Measurements from ENCODE around the gene SLC22A2. TPM values are rescaled to one million over a fixed set of nuclear protein-coding genes. Genes with fewer than 3 reads are reported as not detected.
A peak's percentile ranks its signal among the peaks of the same experiment; 100 is the strongest.

The SLC22A2 gene
- total RNA-seq, 1 donor from 2014 or later, result not detected

DNA sequence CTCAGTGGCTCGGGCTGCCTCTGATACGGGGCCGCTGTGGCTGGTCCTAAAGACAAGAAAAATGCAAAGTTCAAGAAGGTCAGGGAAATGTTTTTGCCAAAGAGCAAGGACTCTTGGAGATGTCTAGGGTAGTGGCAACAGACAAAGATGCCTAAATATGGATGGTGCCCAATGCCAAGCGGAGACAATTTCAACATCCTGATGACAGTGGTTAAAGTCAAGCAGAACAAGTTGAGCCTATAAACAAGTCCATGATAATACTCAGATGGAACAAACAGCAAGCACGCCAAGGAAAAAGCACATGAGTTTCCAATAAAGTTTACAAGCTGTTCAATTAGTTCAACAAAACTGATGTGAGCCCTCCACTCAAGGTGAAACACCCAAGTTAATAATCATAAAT, 85.9 kb downstream of the SLC22A2 start:
- DNase-seq (ENCODE audit: low spot score), result no peak
- TF ChIP-seq, protein P1, sequence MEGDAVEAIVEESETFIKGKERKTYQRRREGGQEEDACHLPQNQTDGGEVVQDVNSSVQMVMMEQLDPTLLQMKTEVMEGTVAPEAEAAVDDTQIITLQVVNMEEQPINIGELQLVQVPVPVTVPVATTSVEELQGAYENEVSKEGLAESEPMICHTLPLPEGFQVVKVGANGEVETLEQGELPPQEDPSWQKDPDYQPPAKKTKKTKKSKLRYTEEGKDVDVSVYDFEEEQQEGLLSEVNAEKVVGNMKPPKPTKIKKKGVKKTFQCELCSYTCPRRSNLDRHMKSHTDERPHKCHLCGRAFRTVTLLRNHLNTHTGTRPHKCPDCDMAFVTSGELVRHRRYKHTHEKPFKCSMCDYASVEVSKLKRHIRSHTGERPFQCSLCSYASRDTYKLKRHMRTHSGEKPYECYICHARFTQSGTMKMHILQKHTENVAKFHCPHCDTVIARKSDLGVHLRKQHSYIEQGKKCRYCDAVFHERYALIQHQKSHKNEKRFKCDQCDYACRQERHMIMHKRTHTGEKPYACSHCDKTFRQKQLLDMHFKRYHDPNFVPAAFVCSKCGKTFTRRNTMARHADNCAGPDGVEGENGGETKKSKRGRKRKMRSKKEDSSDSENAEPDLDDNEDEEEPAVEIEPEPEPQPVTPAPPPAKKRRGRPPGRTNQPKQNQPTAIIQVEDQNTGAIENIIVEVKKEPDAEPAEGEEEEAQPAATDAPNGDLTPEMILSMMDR (IDR thresholded peaks at IDR 0.05), result no peak
- H3K4me3 Mint-ChIP-seq (ENCODE audit: unreplicated experiment), result no peak overlapping the region
- H3K27me3 Mint-ChIP-seq (ENCODE audit: low read depth), result peaks cover 3% of the 10 kb centered on the region
- no peak overlapping the region for H3K27ac Mint-ChIP-seq (ENCODE audit: unreplicated experiment)
- H3K9me3 Mint-ChIP-seq (ENCODE audit: low read depth), result no peaks in the 10 kb centered on the region
- no peaks in the 10 kb centered on the region for H3K36me3 Mint-ChIP-seq (ENCODE audit: low read depth)
- peaks cover 8% of the 10 kb centered on the region for H3K4me1 Mint-ChIP-seq (ENCODE audit: low read depth)

DNA sequence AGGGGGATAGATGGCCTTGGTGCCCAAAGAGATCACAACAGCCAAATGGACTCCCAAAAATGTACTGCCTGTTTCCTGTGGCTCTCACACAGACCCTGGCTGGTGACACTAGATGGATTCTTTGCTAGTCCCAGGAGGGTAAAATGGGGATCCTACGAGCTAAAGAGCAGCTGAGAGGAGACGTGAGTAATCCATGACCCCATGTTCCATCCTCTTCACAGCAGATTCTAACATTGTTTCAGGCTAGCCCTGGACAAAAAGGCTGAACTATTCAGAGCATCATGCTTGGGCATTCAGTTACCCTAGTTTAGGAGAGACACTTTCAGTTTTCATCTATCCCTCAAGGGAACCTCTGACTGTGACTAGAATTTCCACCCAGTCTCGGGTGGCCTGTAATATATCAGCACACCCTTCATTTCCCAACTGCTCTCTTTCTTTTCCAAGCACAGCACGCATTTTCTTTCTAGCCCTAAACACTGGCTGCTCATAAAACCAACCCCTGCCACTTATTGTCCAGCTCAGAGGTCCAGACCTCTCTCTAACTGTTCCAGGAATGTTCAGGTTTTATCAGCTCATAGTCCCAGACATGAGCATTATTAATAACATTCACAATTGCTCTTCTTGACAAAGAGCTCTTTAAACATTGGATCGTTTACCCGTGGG, 88.5 kb downstream of the SLC22A2 start:
- TF ChIP-seq, protein P1 (IDR thresholded peaks at IDR 0.05), result no peak
- H3K36me3 Mint-ChIP-seq (ENCODE audit: low read depth), result peaks cover 2% of the 10 kb centered on the region
- no peaks in the 10 kb centered on the region for H3K27me3 Mint-ChIP-seq (ENCODE audit: low read depth)
- DNase-seq (ENCODE audit: low spot score), result no peak
- peaks cover 8% of the 10 kb centered on the region for H3K4me1 Mint-ChIP-seq (ENCODE audit: low read depth)
- peaks cover 2% of the 10 kb centered on the region for H3K9me3 Mint-ChIP-seq (ENCODE audit: low read depth)
- no peak overlapping the region for H3K4me3 Mint-ChIP-seq (ENCODE audit: unreplicated experiment)
- no peak overlapping the region for H3K27ac Mint-ChIP-seq (ENCODE audit: unreplicated experiment)

DNA sequence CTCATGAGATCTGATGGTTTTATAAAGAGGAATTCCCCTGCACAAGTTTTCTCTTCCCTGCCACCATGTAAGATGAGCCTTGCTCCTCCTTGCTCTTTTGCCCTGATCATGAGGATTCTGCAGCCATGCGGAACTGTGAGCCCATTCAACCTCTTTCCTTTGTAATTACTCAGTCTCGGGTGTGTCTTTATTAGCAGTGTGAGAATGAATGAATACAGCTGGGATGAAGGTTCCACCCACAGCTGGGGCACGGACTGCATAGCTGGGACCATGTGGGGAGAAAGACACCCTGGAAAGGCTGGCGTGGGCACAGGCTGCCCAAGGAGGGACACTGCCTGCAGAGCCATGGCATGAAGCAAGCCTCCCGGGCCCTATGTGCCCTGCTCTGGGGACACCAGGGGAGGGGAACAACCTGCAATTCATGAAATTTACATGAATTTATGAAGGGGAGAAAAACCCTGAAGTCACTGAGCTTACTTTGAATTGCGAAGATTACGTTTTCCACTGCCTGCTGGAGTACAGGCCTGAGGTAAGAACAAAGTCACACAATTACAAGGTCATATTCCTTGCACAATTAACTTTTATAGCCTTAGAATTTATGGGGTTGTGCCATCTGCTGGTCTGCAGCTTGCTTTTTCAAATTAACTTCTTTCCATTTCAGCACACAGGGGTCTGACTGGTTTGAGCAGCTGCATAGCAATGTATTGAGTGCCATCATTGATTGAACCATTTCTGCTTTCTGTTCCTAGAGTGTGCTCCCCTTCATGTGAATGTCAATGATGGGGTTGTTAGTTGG, 90.8 kb downstream of the SLC22A2 start:
- Mint-ChIP-seq H3K27me3 (ENCODE audit: low read depth) (no peaks in the 10 kb centered on the region), H3K4me3 (ENCODE audit: unreplicated experiment) (no peak overlapping the region), H3K36me3 (ENCODE audit: low read depth) (peaks cover 4% of the 10 kb centered on the region), H3K27ac (ENCODE audit: unreplicated experiment) (no peak overlapping the region), H3K4me1 (ENCODE audit: low read depth) (peaks cover 8% of the 10 kb centered on the region), H3K9me3 (ENCODE audit: low read depth) (peaks cover 7% of the 10 kb centered on the region)
- no peak for DNase-seq (ENCODE audit: low spot score)
- TF ChIP-seq, protein P1 (IDR thresholded peaks at IDR 0.05), result peak; percentile 22

Other genes starting within 250 kb of the SLC22A2 start
- gene SLC22A1, start 137.0 kb downstream of the SLC22A2 start, total RNA-seq, result 1.5 to 3.3 TPM (median 2.9 TPM) in 3 replicates
- gene SLC22A3, start 89.6 kb upstream of the SLC22A2 start, total RNA-seq, result 1.4 to 1.6 TPM (median 1.4 TPM) in 3 replicates

All from chondrocyte (in vitro differentiated cells).